HL-60 (cell line): Measurements from ENCODE around the gene TMEM18.

Experiments used
- DNase-seq, 2 experiments: peaks; one replicate each; pipeline ENCODE4 v3.0.0-alpha.2; 2010 to 2020; ENCODE audit warnings: low read depth in 1 of 2, low spot score in 1 of 2
- H3K27ac ChIP-seq: fragments of 250-450 bp; sonication (Bioruptor Pico); replicated peaks from 2 replicates; pipeline ENCODE4 v1.5.1; 2020; ENCODE audit warnings: mild to moderate bottlenecking, moderate library complexity
- H3K27me3 ChIP-seq: fragments of 250-450 bp; sonication (Bioruptor Pico); 2 replicates; pipeline ENCODE4 v1.5.1; 2021; ENCODE audit warnings: mild to moderate bottlenecking, moderate library complexity; ENCODE audit not compliant: insufficient read depth, poor library complexity, severe bottlenecking
- H3K4me3 ChIP-seq: replicated peaks from 2 replicates; pipeline ENCODE4 v1.5.1; 2011; ENCODE audit warnings: mild to moderate bottlenecking, control low read depth, low read length; ENCODE audit not compliant: insufficient read depth
- CTCF ChIP-seq: IDR thresholded peaks from one replicate; pipeline ENCODE4 v1.5.1; 2011; ENCODE audit warnings: low read length, control low read depth, inconsistent platforms; ENCODE audit not compliant: insufficient read depth
- GABPA ChIP-seq: IDR thresholded peaks from 2 replicates; pipeline ENCODE4 v1.6.1; 2012; ENCODE audit warnings: low read depth
- POLR2AphosphoS5 ChIP-seq: IDR thresholded peaks from 2 replicates; pipeline ENCODE4 v1.6.1; 2012; ENCODE audit warnings: low read depth
- REST ChIP-seq: IDR thresholded peaks from 2 replicates; pipeline ENCODE4 v1.6.1; 2012; ENCODE audit warnings: low read depth; ENCODE audit not compliant: insufficient replicate concordance
- SPI1 ChIP-seq: IDR thresholded peaks from 2 replicates; pipeline ENCODE4 v1.6.1; 2012; ENCODE audit warnings: low read depth, mild to moderate bottlenecking, borderline replicate concordance

The TMEM18 gene

GRCh38 chr2:681312-681711, 4.1 kb upstream of the TMEM18 start:
- no peaks in the 10 kb centered on the region for H3K27me3 ChIP-seq

GRCh38 chr2:680496-680895, 3.3 kb upstream of the TMEM18 start:
- no peak overlapping the region for H3K4me3 ChIP-seq
- no peak for DNase-seq
- no peak overlapping the region for H3K27ac ChIP-seq
- H3K27me3 ChIP-seq = no peaks in the 10 kb centered on the region
- TF ChIP-seq REST = no peak
- no peak for TF ChIP-seq SPI1
- no peak for TF ChIP-seq GABPA
- no peak for TF ChIP-seq CTCF
- TF ChIP-seq POLR2AphosphoS5 = no peak

More at GRCh38 chr2:681312-681711, 4.1 kb upstream of the TMEM18 start:
- Histone ChIP-seq H3K4me3 (no peak overlapping the region), H3K27ac (no peak overlapping the region)
- TF ChIP-seq REST = no peak
- no peak for TF ChIP-seq SPI1
- no peak for TF ChIP-seq POLR2AphosphoS5
- no peak for TF ChIP-seq CTCF
- no peak for TF ChIP-seq GABPA
- no peak for DNase-seq

GRCh38 chr2:678964-679363, 1.8 kb upstream of the TMEM18 start:
- no peak for DNase-seq
- Histone ChIP-seq H3K27ac (no peak overlapping the region), H3K4me3 (no peak overlapping the region), H3K27me3 (no peaks in the 10 kb centered on the region)
- no peak for TF ChIP-seq CTCF
- no peak for TF ChIP-seq SPI1
- no peak for TF ChIP-seq GABPA
- TF ChIP-seq POLR2AphosphoS5 = no peak
- TF ChIP-seq REST = no peak
